ENCODE data around the gene GUF1.

GUF1 gene

DNA sequence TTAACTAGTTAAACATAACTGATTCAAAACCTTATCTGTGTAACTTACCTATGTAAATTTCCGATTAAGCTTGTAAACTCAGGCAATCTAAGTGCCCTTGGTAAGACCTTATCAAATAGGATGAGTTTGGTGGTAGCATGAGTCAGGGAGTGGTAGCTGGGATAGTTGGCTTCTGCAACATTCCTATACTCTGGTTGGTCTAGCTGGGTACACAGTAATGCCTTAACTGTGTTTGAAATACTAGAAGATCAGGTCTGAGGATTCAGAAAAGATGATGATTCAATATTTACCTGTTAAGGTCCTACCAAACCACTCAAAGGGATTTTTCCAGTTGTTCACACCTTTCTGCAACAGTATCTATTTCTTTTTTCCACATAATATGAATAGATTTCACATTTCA, 32.1 kb upstream of the GUF1 start:
- Histone ChIP-seq H3K36me3 (no peaks in the 10 kb centered on the region), H3K27ac (no peak overlapping the region), H3K4me3 (ENCODE audit: low read depth, low read length) (no peak overlapping the region), H3K9me3 (ENCODE audit: severe bottlenecking) (peaks cover 5% of the 10 kb centered on the region), H3K27me3 (ENCODE audit: insufficient read depth, low read depth, severe bottlenecking) (no peaks in the 10 kb centered on the region)
- TF ChIP-seq, protein P1, sequence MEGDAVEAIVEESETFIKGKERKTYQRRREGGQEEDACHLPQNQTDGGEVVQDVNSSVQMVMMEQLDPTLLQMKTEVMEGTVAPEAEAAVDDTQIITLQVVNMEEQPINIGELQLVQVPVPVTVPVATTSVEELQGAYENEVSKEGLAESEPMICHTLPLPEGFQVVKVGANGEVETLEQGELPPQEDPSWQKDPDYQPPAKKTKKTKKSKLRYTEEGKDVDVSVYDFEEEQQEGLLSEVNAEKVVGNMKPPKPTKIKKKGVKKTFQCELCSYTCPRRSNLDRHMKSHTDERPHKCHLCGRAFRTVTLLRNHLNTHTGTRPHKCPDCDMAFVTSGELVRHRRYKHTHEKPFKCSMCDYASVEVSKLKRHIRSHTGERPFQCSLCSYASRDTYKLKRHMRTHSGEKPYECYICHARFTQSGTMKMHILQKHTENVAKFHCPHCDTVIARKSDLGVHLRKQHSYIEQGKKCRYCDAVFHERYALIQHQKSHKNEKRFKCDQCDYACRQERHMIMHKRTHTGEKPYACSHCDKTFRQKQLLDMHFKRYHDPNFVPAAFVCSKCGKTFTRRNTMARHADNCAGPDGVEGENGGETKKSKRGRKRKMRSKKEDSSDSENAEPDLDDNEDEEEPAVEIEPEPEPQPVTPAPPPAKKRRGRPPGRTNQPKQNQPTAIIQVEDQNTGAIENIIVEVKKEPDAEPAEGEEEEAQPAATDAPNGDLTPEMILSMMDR (IDR thresholded peaks at IDR 0.05; ENCODE audit: low read depth, low read length): no peak
- DNase-seq: no peak

GRCh38 chr4:44651425-44651824, 26.8 kb upstream of the GUF1 start, which contains the start of gene YIPF7:
Gene YIPF7, minus strand, starts transcription at chr4:44651625. Its CDS starts 1,525 bp downstream, at chr4:44650100.
- Histone ChIP-seq H3K27ac (no peak within 1 kb of the TSS), H3K4me3 (ENCODE audit: low read depth, low read length) (no peak within 1 kb of the TSS), H3K9me3 (ENCODE audit: severe bottlenecking) (no peaks in the 10 kb centered on the region), H3K36me3 (no peaks in the 10 kb centered on the region), H3K27me3 (ENCODE audit: insufficient read depth, low read depth, severe bottlenecking) (no peaks in the 10 kb centered on the region)
- TF ChIP-seq, protein P1 (IDR thresholded peaks at IDR 0.05; ENCODE audit: low read depth, low read length): no peak
- no peak for DNase-seq

GRCh38 chr4:44652002-44652401, 26.2 kb upstream of the GUF1 start:
- H3K4me3 ChIP-seq (ENCODE audit: low read depth, low read length): no peak overlapping the region
- H3K36me3 ChIP-seq: no peaks in the 10 kb centered on the region
- H3K27ac ChIP-seq: no peak overlapping the region
- TF ChIP-seq, protein P1 (IDR thresholded peaks at IDR 0.05; ENCODE audit: low read depth, low read length): no peak
- H3K27me3 ChIP-seq (ENCODE audit: insufficient read depth, low read depth, severe bottlenecking): no peaks in the 10 kb centered on the region
- DNase-seq: no peak
- H3K9me3 ChIP-seq (ENCODE audit: severe bottlenecking): no peaks in the 10 kb centered on the region

DNA sequence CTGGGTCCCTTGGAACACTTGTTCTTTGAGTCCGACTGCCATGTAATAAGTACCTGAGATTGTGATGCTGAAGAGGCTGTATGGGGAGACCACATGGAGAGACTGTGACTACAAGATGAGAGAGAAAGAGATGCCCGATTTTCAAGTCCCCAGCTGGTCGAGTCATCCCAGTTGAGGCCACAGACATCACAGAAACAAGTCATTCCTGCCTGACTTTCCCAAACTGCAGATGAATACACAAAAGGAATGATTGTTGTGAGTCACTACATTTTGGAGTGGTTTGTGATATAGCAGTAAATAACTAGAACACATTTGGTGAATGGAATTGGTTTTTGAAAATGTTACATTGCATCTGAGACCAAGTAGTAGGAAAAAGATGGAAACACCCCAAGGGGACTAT, 17.8 kb upstream of the GUF1 start:
- Histone ChIP-seq H3K27me3 (ENCODE audit: insufficient read depth, low read depth, severe bottlenecking) (no peaks in the 10 kb centered on the region), H3K4me3 (ENCODE audit: low read depth, low read length) (no peak overlapping the region), H3K36me3 (no peaks in the 10 kb centered on the region), H3K27ac (no peak overlapping the region), H3K9me3 (ENCODE audit: severe bottlenecking) (no peaks in the 10 kb centered on the region)
- no peak for DNase-seq
- TF ChIP-seq, protein P1 (IDR thresholded peaks at IDR 0.05; ENCODE audit: low read depth, low read length): no peak

DNA sequence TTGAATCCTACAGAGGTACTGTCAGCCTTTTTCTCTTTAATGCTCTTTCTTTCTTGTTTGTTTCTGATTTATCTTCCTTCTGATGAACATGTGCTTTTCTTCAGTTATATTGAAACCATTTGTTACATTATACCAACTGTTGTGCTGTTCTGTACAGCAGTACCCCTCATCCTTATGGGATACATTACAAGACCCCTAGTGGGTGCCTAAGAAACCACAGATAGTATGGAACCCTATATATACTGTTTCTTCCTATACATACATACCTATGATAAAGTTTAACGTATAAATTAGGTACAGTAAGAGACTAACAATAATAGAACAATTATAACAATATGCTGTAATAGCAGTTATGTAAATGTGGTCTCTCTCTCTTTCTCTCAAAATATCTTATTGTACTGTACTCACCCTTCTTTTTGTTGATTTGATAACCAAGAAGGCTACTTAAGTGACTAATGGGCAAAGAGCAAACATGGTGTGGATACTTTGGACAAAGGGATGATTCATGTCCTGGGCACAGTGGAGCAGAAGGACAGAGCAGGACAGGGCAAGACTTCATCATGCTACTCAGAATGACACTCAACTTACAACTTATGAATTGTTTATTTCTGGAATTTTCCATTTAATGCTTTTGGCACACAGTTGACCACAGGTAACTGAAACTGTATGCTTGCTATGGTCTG, 16.1 kb upstream of the GUF1 start:
- TF ChIP-seq, protein P1 (IDR thresholded peaks at IDR 0.05; ENCODE audit: low read depth, low read length): no peak

GRCh38 chr4:44662623-44663005, 15.6 kb upstream of the GUF1 start:
- H3K4me3 ChIP-seq (ENCODE audit: low read depth, low read length): no peak overlapping the region
- TF ChIP-seq, protein P1 (IDR thresholded peaks at IDR 0.05; ENCODE audit: low read depth, low read length): no peak
- H3K9me3 ChIP-seq (ENCODE audit: severe bottlenecking): no peaks in the 10 kb centered on the region
- H3K27ac ChIP-seq: no peak overlapping the region
- H3K27me3 ChIP-seq (ENCODE audit: insufficient read depth, low read depth, severe bottlenecking): no peaks in the 10 kb centered on the region
- H3K36me3 ChIP-seq: no peaks in the 10 kb centered on the region
- DNase-seq: no peak

More for the DNA sequence above, 16.1 kb upstream of the GUF1 start:
- no peak overlapping the region for H3K27ac ChIP-seq
- no peaks in the 10 kb centered on the region for H3K27me3 ChIP-seq (ENCODE audit: insufficient read depth, low read depth, severe bottlenecking)
- no peaks in the 10 kb centered on the region for H3K9me3 ChIP-seq (ENCODE audit: severe bottlenecking)
- no peaks in the 10 kb centered on the region for H3K36me3 ChIP-seq
- DNase-seq: no peak
- H3K4me3 ChIP-seq (ENCODE audit: low read depth, low read length): no peak overlapping the region

Measured in WERI-Rb-1 (cell line).